ENCODE measurements around the gene PRDM11. TPM values are rescaled to one million over a fixed set of nuclear protein-coding genes. Genes with fewer than 3 reads are reported as not detected.

PRDM11 gene
- total and polyA plus RNA-seq, 2 of the 8 experiments (the other 6 are each of a cell fraction or from before 2014, with no cell fraction given) = 3.6 to 11.7 TPM

GRCh38 chr11:45275828-45276227, 129.4 kb downstream of the PRDM11 start:
- Histone ChIP-seq H2BK15ac (ENCODE audit: low read length) (no peak overlapping the region), H3K9ac (replicated peaks in 1 of 4; ENCODE audit: extremely low read depth in 1 of 4, low read depth in 3 of 4, low read length in 3 of 4) (no peak overlapping the region), H4K8ac (ENCODE audit: extremely low read depth, insufficient read depth, low read length) (no peak overlapping the region), H2AFZ (ENCODE audit: low read length) (no peak overlapping the region), H3K4me2 (ENCODE audit: insufficient read depth in 1 of 2, low read depth in 2 of 2, low read length in 2 of 2) (no peak overlapping the region), H3K27me3 (replicated peaks in 1 of 4; ENCODE audit: control insufficient read depth in 3 of 4, extremely low read depth in 1 of 4, insufficient read depth in 3 of 4, low read length in 3 of 4) (no peaks in the 10 kb centered on the region), H3K14ac (ENCODE audit: insufficient read length) (no peak overlapping the region), H2BK120ac (replicated peaks; ENCODE audit: low read depth, low read length) (no peak overlapping the region), H2BK5ac (ENCODE audit: low read depth, low read length) (no peak overlapping the region), H4K20me1 (replicated peaks in 1 of 2; ENCODE audit: control insufficient read depth in 1 of 2, insufficient read depth in 2 of 2, low read length in 2 of 2) (no peaks in the 10 kb centered on the region), H3K23ac (ENCODE audit: insufficient read length) (no peak overlapping the region), H3K27ac (ENCODE audit: low read depth, low read length) (no peak overlapping the region), H3K36me3 (ENCODE audit: control insufficient read depth in 2 of 4, insufficient read depth in 4 of 4, low read length in 3 of 4) (no peaks in the 10 kb centered on the region), H3K18ac (ENCODE audit: extremely low read depth, low read length) (no peak overlapping the region), H4K5ac (ENCODE audit: insufficient read length, low read depth, low read length) (no peak overlapping the region), H3K4me3 (ENCODE audit: extremely low read depth in 1 of 4, insufficient read depth in 2 of 4, low read depth in 3 of 4, low read length in 4 of 4) (no peak overlapping the region), H3K23me2 (ENCODE audit: low read depth, low read length) (no peaks in the 10 kb centered on the region), H3K79me2 (ENCODE audit: control insufficient read depth in 1 of 2, insufficient read depth in 2 of 2, low read length in 2 of 2) (no peaks in the 10 kb centered on the region), H4K91ac (replicated peaks; ENCODE audit: insufficient read length, low read length) (no peak overlapping the region), H3K4me1 (replicated peaks in 1 of 4; ENCODE audit: control insufficient read depth in 3 of 4, insufficient read depth in 4 of 4, low read length in 3 of 4) (no peaks in the 10 kb centered on the region), H2BK12ac (ENCODE audit: low read depth, low read length) (no peak overlapping the region), H2AK5ac (ENCODE audit: low read depth, low read length) (no peak overlapping the region), H2BK20ac (ENCODE audit: low read length) (no peak overlapping the region), H3K79me1 (ENCODE audit: low read depth, low read length) (no peaks in the 10 kb centered on the region), H3K4ac (replicated peaks; ENCODE audit: insufficient read length, low read depth, low read length) (no peak overlapping the region), H3K9me3 (ENCODE audit: insufficient read depth in 2 of 2, low read depth in 1 of 2, low read length in 1 of 2) (peaks cover 8 to 10% of the 10 kb centered on the region in 2 experiments; a peak in 3 of 4 replicates), H3K56ac (replicated peaks; ENCODE audit: insufficient read length, low read depth, low read length) (no peak overlapping the region)
- CTCF ChIA-PET (ENCODE audit: partially characterized antibody) = interaction anchor here (1.0 to 1.5 kb wide), 3 partner anchors 9 to 165 kb away, joined by 3 to 6 read pairs (median 3); no protein-coding TSS in a partner anchor
- WGBS, 2 experiments (ENCODE audit: extremely low coverage in 1 of 2, insufficient coverage in 1 of 2, insufficient read length in 1 of 2, insufficient replicate concordance in 2 of 2, low coverage in 1 of 2, low lambda C conversion rate in 2 of 2, missing lambda C conversion rate in 1 of 2) = 85% methylated on average over 4 of the region's 4 CpGs; no CpG with 5 or more reads in 1 of the 2 experiments
- POLR2A ChIA-PET (ENCODE audit: partially characterized antibody) = no interaction called here
- FAIRE-seq (no peak), DNase-seq (ENCODE audit: low read depth in 1 of 2, low spot score in 2 of 2) (no peak)
- TF ChIP-seq TBP (IDR thresholded peaks at IDR 0.05; ENCODE audit: low read depth, low read length) (no peak), SP1 (IDR thresholded peaks at IDR 0.05; ENCODE audit: low read depth, low read length) (no peak)
- TF ChIP-seq, protein P1, sequence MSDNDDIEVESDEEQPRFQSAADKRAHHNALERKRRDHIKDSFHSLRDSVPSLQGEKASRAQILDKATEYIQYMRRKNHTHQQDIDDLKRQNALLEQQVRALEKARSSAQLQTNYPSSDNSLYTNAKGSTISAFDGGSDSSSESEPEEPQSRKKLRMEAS (IDR thresholded peaks at IDR 0.05) = no peak
- TF ChIP-seq, protein P2, sequence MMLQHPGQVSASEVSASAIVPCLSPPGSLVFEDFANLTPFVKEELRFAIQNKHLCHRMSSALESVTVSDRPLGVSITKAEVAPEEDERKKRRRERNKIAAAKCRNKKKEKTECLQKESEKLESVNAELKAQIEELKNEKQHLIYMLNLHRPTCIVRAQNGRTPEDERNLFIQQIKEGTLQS (IDR thresholded peaks at IDR 0.05; ENCODE audit: insufficient read depth, low read depth, low read length) = no peak

Measured in H1 (cell line).